Stomach (tissue), 9 donors: ENCODE data around the gene CCKAR. TPM values are rescaled to one million over a fixed set of nuclear protein-coding genes. Genes with fewer than 3 reads are reported as not detected.

Experiments used
- DNase-seq, 2 donors: peaks; one replicate each; pipeline versions ENCODE4 v3.0.0 to v3.0.0-alpha.2; 2013 to 2019
- H3K27ac ChIP-seq, 5 donors: fragments of 200-600 bp in 4 of 5; sonication (generic) in 4 of 5; one replicate each; pipeline ENCODE4 v1.5.1; 2013 to 2019; ENCODE audit warnings: mild to moderate bottlenecking in 1 of 5, moderate library complexity in 1 of 5
- H3K27me3 ChIP-seq, 3 donors: fragments of 200-600 bp; sonication (generic); one replicate each; pipeline ENCODE4 v1.5.1; 2017 to 2019; ENCODE audit warnings: mixed run types in 1 of 3
- H3K36me3 ChIP-seq, 4 donors: fragments of 200-600 bp; sonication (generic); 1 replicate in 3 of 4; 2 replicates in 1 of 4; pipeline ENCODE4 v1.5.1; 2016 to 2019
- H3K4me1 ChIP-seq, 4 donors: fragments of 200-600 bp; sonication (generic); one replicate each; pipeline ENCODE4 v1.5.1; 2016 to 2019
- H3K4me3 ChIP-seq, 4 donors: fragments of 200-600 bp; sonication (generic) in 3 of 4; one replicate each; pipeline ENCODE4 v1.5.1; 2016 to 2019; ENCODE audit warnings: mild to moderate bottlenecking in 1 of 4
- H3K9me3 ChIP-seq, 4 donors: fragments of 200-600 bp; sonication (generic); one replicate each; pipeline ENCODE4 v1.5.1; 2016 to 2019
- CTCF ChIP-seq, 7 experiments: fragments of 450-650 bp in 4 of 7; fragments of 200-600 bp in 3 of 7; sonication (generic) in 3 of 7; IDR thresholded peaks; one replicate each; pipeline ENCODE4 v1.5.1; 2016 to 2019; ENCODE audit warnings: antibody characterized with exemption in 7 of 7, control low read depth in 2 of 7, mild to moderate bottlenecking in 1 of 7
- EP300 ChIP-seq: sonication (generic); formaldehyde crosslinking; IDR thresholded peaks from one replicate; pipeline ENCODE4 v1.6.1; 2017; ENCODE audit warnings: antibody characterized with exemption
- POLR2A ChIP-seq, 4 donors: fragments of 450-650 bp; IDR thresholded peaks; one replicate each; pipeline ENCODE4 v1.6.1; 2016; ENCODE audit warnings: antibody characterized with exemption in 4 of 4, control low read depth in 2 of 4, mild to moderate bottlenecking in 1 of 4, moderate library complexity in 1 of 4
- POLR2AphosphoS5 ChIP-seq, 3 donors: sonication (generic); formaldehyde crosslinking; IDR thresholded peaks; one replicate each; pipeline ENCODE4 v1.6.1; 2016; ENCODE audit warnings: antibody characterized with exemption in 3 of 3
- WGBS, 5 donors: extraction: QIAGEN DNeasy Blood & Tissue Kit in 3 of 5; methylation state at CpG; one replicate each; pipeline versions ENCODE4 v1.1.5 to v1.1.7; 2013 to 2018; 5-methylcytosine and 5-hydroxymethylcytosine counted together
- intact Hi-C: fragments of 100-400 bp; cut with DNase I; formaldehyde crosslinking; loops from one replicate; pipeline ENCODE4 v1.15.1; 2023; ENCODE audit warnings: low total_unique reads
- polyA plus RNA-seq, 3 donors: library from polyadenylated mRNA; stranded (reverse); fragments of 200-250 nt; gene quantifications; one replicate each; pipeline ENCODE4 v1.2.3, GENCODE V29; 2013
- total RNA-seq, 5 donors: library from RNA; depleted of rRNA; stranded (reverse); fragments of >200 nt; gene quantifications; one replicate each; pipeline versions ENCODE4 v1.1.0 to v1.2.3, GENCODE V29; 2014 to 2016
- donor health status: healthy with polysubstance abuse.
- donor health status: Bipolar disorder and iron deficiency.
- donor health status: healthy.

Gene CCKAR
- total and polyA plus RNA-seq, 8 donors = 1.4 to 21.1 (median 7.6) TPM; not detected in 1

- intact Hi-C loops = no loop called here
Measured at GRCh38 chr4:26458157-26458561, 32.1 kb downstream of the CCKAR start.

GRCh38 chr4:26457412-26457811 is 32.9 kb downstream of the CCKAR start:
- peaks cover 3 to 32% (median 15%) of the 10 kb centered on the region in 4 donors for H3K4me1 ChIP-seq
- 85 to 89% (median 87%) methylated on average over 6 of the region's 6 CpGs for WGBS, 5 donors
- DNase-seq = no peak
- intact Hi-C loops = no loop called here
- no peak overlapping the region for H3K27ac ChIP-seq
- H3K9me3 ChIP-seq = peaks cover 0 to 7% (median 3%) of the 10 kb centered on the region in 4 donors
- no peak for TF ChIP-seq EP300
- TF ChIP-seq POLR2A (IDR thresholded peaks at IDR 0.05) = no peak
- no peak for TF ChIP-seq CTCF (IDR thresholded peaks at IDR 0.05)
- no peak for TF ChIP-seq POLR2AphosphoS5 (IDR thresholded peaks at IDR 0.05)
- H3K4me3 ChIP-seq = no peak overlapping the region
- H3K27me3 ChIP-seq = no peaks in the 10 kb centered on the region
- no peaks in the 10 kb centered on the region for H3K36me3 ChIP-seq

More at GRCh38 chr4:26458157-26458561, 32.1 kb downstream of the CCKAR start:
- H3K4me1 ChIP-seq = peaks cover 0 to 28% (median 10%) of the 10 kb centered on the region in 4 donors
- DNase-seq = peak in 1 of 2 donors; percentile 50
- peaks cover 0 to 7% (median 3%) of the 10 kb centered on the region in 4 donors for H3K9me3 ChIP-seq
- H3K27me3 ChIP-seq = no peaks in the 10 kb centered on the region
- no peak overlapping the region for H3K4me3 ChIP-seq
- no peak overlapping the region for H3K27ac ChIP-seq
- TF ChIP-seq CTCF (IDR thresholded peaks at IDR 0.05) (no peak), POLR2A (IDR thresholded peaks at IDR 0.05) (no peak), POLR2AphosphoS5 (IDR thresholded peaks at IDR 0.05) (no peak), EP300 (no peak)
- 40 to 60% (median 48%) methylated on average over 7 of the region's 7 CpGs for WGBS, 5 donors
- H3K36me3 ChIP-seq = no peaks in the 10 kb centered on the region

- no peak for DNase-seq
- H3K4me3 ChIP-seq = no peak overlapping the region
- peaks cover 0 to 7% (median 3%) of the 10 kb centered on the region in 4 donors for H3K9me3 ChIP-seq
- no peak for TF ChIP-seq CTCF (IDR thresholded peaks at IDR 0.05)
- TF ChIP-seq POLR2AphosphoS5 (IDR thresholded peaks at IDR 0.05) = no peak
- no peak for TF ChIP-seq POLR2A (IDR thresholded peaks at IDR 0.05)
- TF ChIP-seq EP300 = no peak
- no peak overlapping the region for H3K27ac ChIP-seq
- no peaks in the 10 kb centered on the region for H3K27me3 ChIP-seq
- intact Hi-C loops = no loop called here
- peaks cover 4 to 42% (median 20%) of the 10 kb centered on the region in 4 donors for H3K4me1 ChIP-seq
- 88 to 100% (median 90%) methylated on average over 2 of the region's 2 CpGs; no CpG with 5 or more reads in 1 of the 5 donors for WGBS, 5 donors
- no peaks in the 10 kb centered on the region for H3K36me3 ChIP-seq
Measured at GRCh38 chr4:26455571-26455970, 34.7 kb downstream of the CCKAR start.

- DNase-seq = no peak
- Histone ChIP-seq H3K4me3 (no peak overlapping the region), H3K36me3 (no peaks in the 10 kb centered on the region), H3K27ac (no peak overlapping the region), H3K4me1 (peaks cover 4 to 37% (median 20%) of the 10 kb centered on the region in 4 donors), H3K27me3 (no peaks in the 10 kb centered on the region), H3K9me3 (peaks cover 0 to 7% (median 3%) of the 10 kb centered on the region in 4 donors)
- intact Hi-C loops = no loop called here
- WGBS, 5 donors = 96 to 100% (median 98%) methylated on average over 3 of the region's 3 CpGs
- no peak for TF ChIP-seq POLR2AphosphoS5 (IDR thresholded peaks at IDR 0.05)
- TF ChIP-seq POLR2A (IDR thresholded peaks at IDR 0.05) = no peak
- TF ChIP-seq EP300 = no peak
- TF ChIP-seq CTCF (IDR thresholded peaks at IDR 0.05) = no peak
Measured at GRCh38 chr4:26454961-26455360, 35.3 kb downstream of the CCKAR start.
